ENCODE results near the gene SYCE3. TPM values are rescaled to one million over a fixed set of nuclear protein-coding genes. Genes with fewer than 3 reads are reported as not detected.
"Not testable (repeated sequence)": the region's sequence is repeated elsewhere in the genome, so short reads cannot be mapped to it uniquely, and the experiment has no call there.

SYCE3 gene
- total RNA-seq, 1 donor from 2014 or later = not detected

DNA sequence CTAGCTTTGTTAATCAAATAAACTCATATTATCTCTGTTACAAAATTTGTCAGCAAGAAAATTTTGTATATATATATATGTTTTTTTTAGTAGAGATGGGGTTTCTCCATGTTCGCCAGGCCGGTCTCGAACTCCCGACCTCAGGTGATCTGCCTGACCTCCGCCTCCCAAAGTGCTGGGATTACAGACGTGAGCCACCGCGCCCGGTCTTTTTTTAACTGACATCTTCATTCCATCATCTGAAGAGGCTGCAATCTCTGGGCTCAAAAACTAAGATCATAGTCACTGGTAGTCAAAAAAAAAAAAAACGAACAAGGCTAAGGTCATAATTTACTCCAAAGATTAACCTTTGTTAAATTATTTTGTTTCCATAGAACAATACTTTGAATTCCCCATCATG, 22.3 kb downstream of the SYCE3 start:
- Mint-ChIP-seq H3K36me3 (peaks cover 4% of the 10 kb centered on the region), H3K27me3 (peaks cover 9% of the 10 kb centered on the region), H3K9me3 (no peaks in the 10 kb centered on the region), H3K4me1 (ENCODE audit: unreplicated experiment) (peaks cover 3% of the 10 kb centered on the region), H3K27ac (peak overlapping the region; percentile 60), H3K4me3 (no peak overlapping the region)
- TF ChIP-seq, protein P1, sequence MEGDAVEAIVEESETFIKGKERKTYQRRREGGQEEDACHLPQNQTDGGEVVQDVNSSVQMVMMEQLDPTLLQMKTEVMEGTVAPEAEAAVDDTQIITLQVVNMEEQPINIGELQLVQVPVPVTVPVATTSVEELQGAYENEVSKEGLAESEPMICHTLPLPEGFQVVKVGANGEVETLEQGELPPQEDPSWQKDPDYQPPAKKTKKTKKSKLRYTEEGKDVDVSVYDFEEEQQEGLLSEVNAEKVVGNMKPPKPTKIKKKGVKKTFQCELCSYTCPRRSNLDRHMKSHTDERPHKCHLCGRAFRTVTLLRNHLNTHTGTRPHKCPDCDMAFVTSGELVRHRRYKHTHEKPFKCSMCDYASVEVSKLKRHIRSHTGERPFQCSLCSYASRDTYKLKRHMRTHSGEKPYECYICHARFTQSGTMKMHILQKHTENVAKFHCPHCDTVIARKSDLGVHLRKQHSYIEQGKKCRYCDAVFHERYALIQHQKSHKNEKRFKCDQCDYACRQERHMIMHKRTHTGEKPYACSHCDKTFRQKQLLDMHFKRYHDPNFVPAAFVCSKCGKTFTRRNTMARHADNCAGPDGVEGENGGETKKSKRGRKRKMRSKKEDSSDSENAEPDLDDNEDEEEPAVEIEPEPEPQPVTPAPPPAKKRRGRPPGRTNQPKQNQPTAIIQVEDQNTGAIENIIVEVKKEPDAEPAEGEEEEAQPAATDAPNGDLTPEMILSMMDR (conservative IDR thresholded peaks at IDR 0.05) = no peak
- no peak for DNase-seq (ENCODE audit: extremely low spot score, unreplicated experiment)

DNA sequence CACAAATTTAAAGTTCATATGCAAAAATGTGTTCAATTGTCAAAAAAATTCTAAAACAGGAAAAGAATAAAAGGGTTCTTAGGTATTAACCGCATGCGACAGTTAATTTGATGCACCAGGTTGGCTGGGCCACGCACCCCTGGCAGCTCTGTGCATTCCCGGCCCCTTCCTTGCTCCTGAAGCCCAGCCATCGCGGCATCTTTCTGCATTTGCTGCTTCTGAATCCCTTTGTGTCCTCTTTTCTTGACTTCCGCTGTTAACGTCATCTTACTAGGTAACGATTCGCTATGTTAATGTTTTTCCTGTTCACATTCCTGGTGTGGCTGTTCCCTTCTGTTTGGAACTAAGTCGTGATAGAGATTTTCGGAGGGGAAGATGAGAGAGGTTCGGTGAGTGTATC, 25.0 kb downstream of the SYCE3 start:
- H3K36me3 Mint-ChIP-seq = peaks cover 4% of the 10 kb centered on the region
- TF ChIP-seq, protein P1 (conservative IDR thresholded peaks at IDR 0.05) = no peak
- no peak overlapping the region for H3K27ac Mint-ChIP-seq
- peaks cover 21% of the 10 kb centered on the region for H3K4me1 Mint-ChIP-seq (ENCODE audit: unreplicated experiment)
- H3K27me3 Mint-ChIP-seq = peaks cover 28% of the 10 kb centered on the region
- H3K9me3 Mint-ChIP-seq = no peaks in the 10 kb centered on the region
- DNase-seq (ENCODE audit: extremely low spot score, unreplicated experiment) = no peak
- H3K4me3 Mint-ChIP-seq = no peak overlapping the region

DNA sequence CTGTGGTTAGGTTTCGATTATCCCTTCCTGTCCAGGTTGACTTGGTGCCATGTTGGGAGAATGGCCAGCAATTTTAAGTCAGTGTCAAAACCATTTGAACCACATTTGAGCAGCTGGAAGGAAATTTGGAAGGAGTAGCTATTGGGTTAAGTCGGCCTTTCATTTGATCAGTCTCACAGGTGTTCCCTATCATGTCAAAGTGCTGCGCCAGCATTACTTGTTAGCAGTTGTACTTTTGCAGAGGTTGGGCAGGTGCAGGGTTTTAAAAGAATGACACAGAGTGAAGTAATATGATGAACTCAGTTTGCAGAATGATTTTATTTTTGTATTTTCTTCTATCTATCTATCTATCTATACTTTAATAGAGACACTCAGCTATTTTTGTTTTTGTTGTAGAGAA, 26.5 kb downstream of the SYCE3 start:
- Mint-ChIP-seq H3K4me3 (no peak overlapping the region), H3K36me3 (peaks cover 4% of the 10 kb centered on the region), H3K9me3 (no peaks in the 10 kb centered on the region), H3K27me3 (peaks cover 31% of the 10 kb centered on the region), H3K4me1 (ENCODE audit: unreplicated experiment) (peaks cover 17% of the 10 kb centered on the region), H3K27ac (no peak overlapping the region)
- TF ChIP-seq, protein P1 (conservative IDR thresholded peaks at IDR 0.05) = no peak
- no peak for DNase-seq (ENCODE audit: extremely low spot score, unreplicated experiment)

DNA sequence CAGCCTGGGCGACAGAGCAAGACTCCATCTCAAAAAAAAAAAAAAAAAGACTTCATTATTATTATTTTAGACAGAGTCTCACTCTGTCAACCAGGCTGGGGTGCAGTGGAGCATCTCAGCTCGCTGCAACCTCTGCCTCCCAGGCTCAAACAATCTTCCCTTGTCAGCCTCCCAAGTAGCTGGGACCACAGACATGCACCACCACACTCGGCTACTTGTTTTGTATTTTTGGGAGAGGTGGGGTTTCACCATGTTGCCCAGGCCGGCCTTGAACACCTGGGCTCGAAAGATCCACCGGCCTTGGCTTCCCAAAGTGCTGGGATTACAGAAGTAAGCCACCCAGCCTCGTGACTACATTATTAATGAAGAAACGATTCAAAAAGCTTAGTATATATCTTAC, 27.6 kb downstream of the SYCE3 start:
- Mint-ChIP-seq H3K27me3 (peaks cover 38% of the 10 kb centered on the region), H3K36me3 (peaks cover 4% of the 10 kb centered on the region)
- no peak for DNase-seq (ENCODE audit: extremely low spot score, unreplicated experiment)

DNA sequence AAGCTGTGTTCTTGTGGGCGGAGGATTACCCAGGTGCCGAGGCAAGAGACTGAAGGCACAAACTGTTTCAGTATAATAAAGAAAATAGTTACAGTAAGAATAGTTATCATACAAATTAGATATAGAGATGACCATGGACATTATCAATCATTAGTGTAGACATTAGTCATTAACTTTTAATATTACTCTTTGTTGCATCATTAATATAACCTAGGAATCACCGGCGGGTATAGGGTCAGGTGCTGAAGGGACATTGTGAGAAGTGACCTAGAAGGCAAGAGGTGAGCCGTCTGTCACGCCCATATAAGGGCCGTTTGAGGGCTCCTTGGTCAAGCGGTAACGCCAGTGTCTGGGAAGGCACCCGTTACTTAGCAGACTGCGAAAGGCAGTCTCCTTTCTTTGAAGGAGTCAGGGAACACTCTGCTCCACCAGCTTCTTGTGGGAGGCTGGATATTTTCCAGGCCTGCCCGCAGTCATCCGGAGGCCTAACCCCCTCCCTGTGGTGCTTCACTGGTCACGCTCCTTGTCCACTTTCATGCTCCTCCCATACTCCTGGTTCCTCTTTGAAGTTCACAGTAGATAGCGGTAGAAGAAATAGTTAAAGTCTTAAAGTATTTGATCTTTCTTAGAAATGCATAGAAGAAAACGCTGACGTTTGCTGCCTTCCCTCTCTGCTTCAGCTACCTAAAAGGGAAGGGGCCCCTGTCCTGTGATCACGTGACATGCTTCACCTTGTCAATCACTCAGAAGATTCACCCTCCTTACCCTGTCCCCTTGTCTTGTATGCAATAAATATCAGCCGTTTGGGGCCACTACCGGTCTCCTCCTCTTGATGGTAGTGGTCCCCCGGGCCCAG, 28.6 kb downstream of the SYCE3 start:
- DNase-seq (ENCODE audit: extremely low spot score, unreplicated experiment) = not testable (repeated sequence)
- H3K27me3 Mint-ChIP-seq = peaks cover 39% of the 10 kb centered on the region

More for the DNA sequence above, 27.6 kb downstream of the SYCE3 start:
- Mint-ChIP-seq H3K4me1 (ENCODE audit: unreplicated experiment) (peaks cover 17% of the 10 kb centered on the region), H3K27ac (no peak overlapping the region), H3K9me3 (no peaks in the 10 kb centered on the region), H3K4me3 (no peak overlapping the region)
- TF ChIP-seq, protein P1 (conservative IDR thresholded peaks at IDR 0.05) = no peak

More for the DNA sequence above, 28.6 kb downstream of the SYCE3 start:
- Mint-ChIP-seq H3K4me3 (peak overlapping the region; percentile 71), H3K4me1 (ENCODE audit: unreplicated experiment) (peaks cover 17% of the 10 kb centered on the region), H3K27ac (peak overlapping the region; percentile 83)
- not testable (repeated sequence) for H3K9me3 Mint-ChIP-seq, H3K36me3 Mint-ChIP-seq

Data from type B pancreatic cell (in vitro differentiated cells).